Tibial artery (tissue), 4 donors: ENCODE results near the gene TSEN15.

Source experiments
- DNase-seq, 2 donors: peaks; one replicate each; pipeline ENCODE4 v3.0.0-alpha.2; 2019
- H3K27ac ChIP-seq, 2 donors: fragments of 200-600 bp; sonication (generic) in 1 of 2; 1 replicate in 1 of 2; 2 replicates in 1 of 2; pipeline ENCODE4 v1.5.1; 2018 to 2019; ENCODE audit warnings: mild to moderate bottlenecking in 1 of 2
- H3K27me3 ChIP-seq, 2 donors: fragments of 200-600 bp; sonication (generic) in 1 of 2; one replicate each; pipeline versions ENCODE4 v1.5.1 to v1.6.0; 2016 to 2019
- H3K36me3 ChIP-seq, 3 donors: fragments of 200-600 bp; sonication (generic) in 2 of 3; one replicate each; pipeline ENCODE4 v1.5.1; 2016 to 2019; ENCODE audit warnings: mild to moderate bottlenecking in 2 of 3
- H3K4me1 ChIP-seq, 4 donors: fragments of 200-600 bp; sonication (generic) in 2 of 4; 1 replicate in 3 of 4; 2 replicates in 1 of 4; pipeline ENCODE4 v1.5.1; 2016 to 2019
- H3K4me3 ChIP-seq, 2 donors: fragments of 200-600 bp; sonication (generic) in 1 of 2; 1 replicate in 1 of 2; 2 replicates in 1 of 2; pipeline ENCODE4 v1.5.1; 2018 to 2019; ENCODE audit warnings: mild to moderate bottlenecking in 2 of 2
- H3K9me3 ChIP-seq, 3 donors: fragments of 200-600 bp; sonication (generic) in 1 of 3; one replicate each; pipeline ENCODE4 v1.5.1; 2016 to 2019
- CTCF ChIP-seq, 2 experiments: fragments of 200-600 bp in 1 of 2; fragments of 450-650 bp in 1 of 2; IDR thresholded peaks; one replicate each; pipeline ENCODE4 v1.5.1; 2017 to 2019; ENCODE audit warnings: antibody characterized with exemption in 2 of 2, mild to moderate bottlenecking in 1 of 2, moderate library complexity in 1 of 2
- intact Hi-C: fragments of 100-400 bp; cut with DNase I; formaldehyde crosslinking; loops from one replicate; pipeline ENCODE4 v1.15.0; 2023; ENCODE audit warnings: low total_unique reads

The TSEN15 gene

GRCh38 chr1:184025242-184025675 is 26.3 kb upstream of the TSEN15 start:
- no peak for TF ChIP-seq CTCF (IDR thresholded peaks at IDR 0.05)
- no peaks in the 10 kb centered on the region for H3K27me3 ChIP-seq
- no peaks in the 10 kb centered on the region for H3K9me3 ChIP-seq
- H3K36me3 ChIP-seq, result no peaks in the 10 kb centered on the region
- H3K4me1 ChIP-seq, result no peaks in the 10 kb centered on the region
- no peak overlapping the region for H3K27ac ChIP-seq
- intact Hi-C loops, result no loop called here
- DNase-seq, result peak in 1 of 2 donors; percentile 35
- H3K4me3 ChIP-seq, result no peak overlapping the region

GRCh38 chr1:184027826-184028695 is 23.5 kb upstream of the TSEN15 start:
- no peaks in the 10 kb centered on the region for H3K36me3 ChIP-seq
- H3K27me3 ChIP-seq, result no peaks in the 10 kb centered on the region
- intact Hi-C loops, result no loop called here
- H3K9me3 ChIP-seq, result no peaks in the 10 kb centered on the region
- H3K4me1 ChIP-seq, result no peaks in the 10 kb centered on the region
- no peak overlapping the region for H3K4me3 ChIP-seq
- TF ChIP-seq CTCF (IDR thresholded peaks at IDR 0.05), result no peak
- no peak for DNase-seq
- H3K27ac ChIP-seq, result no peak overlapping the region

GRCh38 chr1:184028854-184029623 is 22.5 kb upstream of the TSEN15 start:
- Histone ChIP-seq H3K36me3 (no peaks in the 10 kb centered on the region), H3K4me1 (no peaks in the 10 kb centered on the region), H3K27me3 (peaks cover 0 to 2% of the 10 kb centered on the region in 2 donors), H3K27ac (no peak overlapping the region), H3K9me3 (no peaks in the 10 kb centered on the region), H3K4me3 (no peak overlapping the region)
- intact Hi-C loops, result no loop called here
- TF ChIP-seq CTCF (IDR thresholded peaks at IDR 0.05), result no peak
- peak in 1 of 2 donors; percentile 39 for DNase-seq

GRCh38 chr1:184030433-184031091 is 21.0 kb upstream of the TSEN15 start:
- H3K27ac ChIP-seq, result no peak overlapping the region
- intact Hi-C loops, result no loop called here

More at GRCh38 chr1:184030433-184031091, 21.0 kb upstream of the TSEN15 start:
- no peak for DNase-seq
- TF ChIP-seq CTCF (IDR thresholded peaks at IDR 0.05), result no peak
- H3K4me1 ChIP-seq, result no peaks in the 10 kb centered on the region
- peaks cover 0 to 9% of the 10 kb centered on the region in 2 donors for H3K27me3 ChIP-seq
- no peak overlapping the region for H3K4me3 ChIP-seq
- H3K9me3 ChIP-seq, result no peaks in the 10 kb centered on the region
- H3K36me3 ChIP-seq, result no peaks in the 10 kb centered on the region
